Neuron (in vitro differentiated cells): ENCODE results near the gene RAB7B.

Source experiments
- H2AFZ ChIP-seq: one replicate; pipeline ENCODE4 v1.6.1; 2013; ENCODE audit warnings: low read depth, mild to moderate bottlenecking, inconsistent platforms, low read length, moderate library complexity
- H3K27me3 ChIP-seq: one replicate; pipeline ENCODE4 v1.6.1; 2013; ENCODE audit warnings: low read length; ENCODE audit not compliant: insufficient read depth
- H3K36me3 ChIP-seq: one replicate; pipeline ENCODE4 v1.6.1; 2013; ENCODE audit warnings: low read length; ENCODE audit not compliant: insufficient read depth
- H3K4me1 ChIP-seq: one replicate; pipeline ENCODE4 v1.6.1; 2013; ENCODE audit warnings: low read length; ENCODE audit not compliant: insufficient read depth
- H3K4me3 ChIP-seq: 2 replicates; pipeline ENCODE4 v1.5.1; 2013; ENCODE audit warnings: mild to moderate bottlenecking, low read length, moderate library complexity
- H3K9me3 ChIP-seq: one replicate; pipeline ENCODE4 v1.6.1; 2013; ENCODE audit warnings: low read length

Gene RAB7B

DNA sequence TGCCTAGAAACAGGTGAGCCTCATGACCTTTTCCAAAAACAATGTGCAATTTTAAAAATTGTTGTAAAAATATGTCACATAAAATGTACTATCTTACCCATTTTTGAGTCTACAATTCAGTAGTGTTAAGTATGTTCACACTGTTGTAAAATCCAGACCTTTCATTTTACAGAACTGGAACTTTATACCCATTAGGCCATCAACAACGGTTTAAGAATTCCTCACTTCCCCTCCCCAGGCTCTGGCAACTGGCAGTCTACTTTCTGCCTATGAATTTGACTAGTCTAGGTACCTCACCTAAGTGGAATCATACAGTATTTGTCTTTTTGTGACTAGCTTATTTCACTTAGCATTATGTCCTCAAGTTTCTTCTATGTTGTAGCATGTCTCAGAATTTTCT lies 11.9 kb upstream of the RAB7B start:
- no peaks in the 10 kb centered on the region for H3K36me3 ChIP-seq
- H3K4me3 ChIP-seq: no peak overlapping the region
- no peak overlapping the region for H2AFZ ChIP-seq
- no peaks in the 10 kb centered on the region for H3K4me1 ChIP-seq
- no peaks in the 10 kb centered on the region for H3K27me3 ChIP-seq
- H3K9me3 ChIP-seq: no peaks in the 10 kb centered on the region

DNA sequence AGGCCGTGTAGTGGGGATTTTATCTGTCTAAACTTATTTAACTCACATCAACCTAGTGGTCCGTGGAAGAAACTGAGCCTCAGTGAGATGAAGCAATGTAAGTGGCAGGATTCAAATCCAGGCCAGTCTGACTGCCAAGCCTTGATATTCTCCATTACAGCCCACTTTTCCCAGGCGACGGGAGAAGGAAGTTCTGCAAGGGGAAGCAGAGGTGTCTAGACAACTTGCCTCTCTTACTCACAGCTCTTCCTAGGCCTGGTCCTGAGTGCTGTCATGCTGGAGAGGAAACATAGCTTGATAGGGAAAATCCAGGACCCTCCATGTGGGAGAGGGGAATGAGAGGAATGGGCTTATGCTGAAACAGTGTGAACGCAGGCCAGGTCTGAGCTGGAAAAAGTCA lies 11.4 kb upstream of the RAB7B start:
- Histone ChIP-seq H3K4me1 (no peaks in the 10 kb centered on the region), H2AFZ (no peak overlapping the region), H3K27me3 (no peaks in the 10 kb centered on the region), H3K9me3 (no peaks in the 10 kb centered on the region), H3K36me3 (no peaks in the 10 kb centered on the region), H3K4me3 (no peak overlapping the region)

DNA sequence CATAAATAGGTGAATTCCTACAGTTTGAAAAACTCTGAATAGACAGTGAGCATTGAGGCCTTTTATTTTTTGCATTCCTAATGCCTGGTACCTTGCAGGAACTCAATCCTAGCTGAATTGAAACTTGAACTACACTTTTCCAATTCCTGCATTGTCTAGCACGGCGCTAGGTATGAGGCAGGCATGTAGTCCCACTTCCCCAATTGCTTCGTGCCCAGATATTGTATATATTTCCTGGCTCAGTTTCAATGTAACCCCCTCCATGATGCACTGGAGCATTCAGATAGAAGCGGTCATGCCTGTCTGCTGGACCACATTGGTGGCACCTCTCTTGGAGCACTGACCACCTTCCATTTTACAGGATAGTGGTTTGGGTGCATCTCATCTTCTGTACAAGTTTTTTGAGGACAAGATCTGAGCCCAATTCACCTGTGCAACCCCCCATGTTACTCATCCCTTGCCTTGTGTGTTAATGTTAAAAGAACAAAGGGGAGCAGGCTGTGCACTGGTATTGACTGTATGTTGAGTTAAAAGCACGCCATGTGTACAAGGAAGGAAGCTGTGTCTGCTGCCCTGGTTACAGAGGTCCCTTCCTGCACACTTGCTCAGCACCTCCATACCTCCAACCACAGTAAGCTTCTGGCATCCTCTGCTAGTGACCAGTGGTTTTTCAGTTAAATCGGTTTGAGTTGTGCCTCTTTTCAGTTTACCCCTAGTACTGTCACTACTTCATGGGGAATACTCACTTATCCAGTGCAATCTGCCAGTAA lies 10.0 kb upstream of the RAB7B start:
- H3K4me3 ChIP-seq: no peak overlapping the region
- no peak overlapping the region for H2AFZ ChIP-seq
- no peaks in the 10 kb centered on the region for H3K36me3 ChIP-seq
- no peaks in the 10 kb centered on the region for H3K4me1 ChIP-seq
- no peaks in the 10 kb centered on the region for H3K9me3 ChIP-seq
- H3K27me3 ChIP-seq: no peaks in the 10 kb centered on the region

DNA sequence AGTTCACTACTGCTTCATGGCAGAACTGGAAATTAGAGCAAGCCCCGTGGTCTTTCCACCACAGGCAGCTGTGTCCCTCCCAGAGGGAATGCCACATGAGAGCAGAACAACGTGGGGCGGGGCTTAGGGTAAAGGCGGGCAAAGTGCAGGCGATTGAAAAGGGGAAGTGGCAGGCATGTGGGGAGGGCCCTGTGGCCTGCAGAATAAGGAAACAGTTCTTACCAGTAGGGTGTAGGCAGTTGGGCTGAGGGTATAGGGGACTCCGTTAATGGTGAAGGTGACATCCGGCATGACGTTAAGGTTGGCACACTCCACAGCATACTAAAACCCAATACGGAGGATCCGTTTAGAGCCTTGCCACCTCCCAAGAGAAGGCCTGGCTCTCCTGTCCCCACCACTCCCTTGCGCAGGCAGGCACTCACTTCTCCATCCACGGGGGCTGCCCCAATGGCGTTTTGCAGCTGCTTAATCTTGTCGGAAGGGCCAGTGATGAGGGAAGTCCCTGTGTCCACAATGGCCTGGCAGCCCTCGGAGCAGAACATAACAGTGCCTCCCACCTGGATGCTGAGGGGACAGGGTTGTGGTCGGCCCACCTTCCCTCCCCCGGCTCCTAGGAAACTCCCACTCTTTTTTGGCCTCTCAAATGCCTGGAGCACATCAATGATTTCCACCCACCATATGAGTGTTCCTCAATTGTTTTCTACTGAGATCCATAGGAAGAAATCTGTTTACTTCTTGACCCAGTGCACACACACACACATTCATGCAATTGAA lies 9.1 kb upstream of the RAB7B start:
- no peak overlapping the region for H2AFZ ChIP-seq
- H3K4me3 ChIP-seq: no peak overlapping the region
- H3K9me3 ChIP-seq: no peaks in the 10 kb centered on the region
- no peaks in the 10 kb centered on the region for H3K4me1 ChIP-seq
- no peaks in the 10 kb centered on the region for H3K27me3 ChIP-seq
- H3K36me3 ChIP-seq: no peaks in the 10 kb centered on the region

DNA sequence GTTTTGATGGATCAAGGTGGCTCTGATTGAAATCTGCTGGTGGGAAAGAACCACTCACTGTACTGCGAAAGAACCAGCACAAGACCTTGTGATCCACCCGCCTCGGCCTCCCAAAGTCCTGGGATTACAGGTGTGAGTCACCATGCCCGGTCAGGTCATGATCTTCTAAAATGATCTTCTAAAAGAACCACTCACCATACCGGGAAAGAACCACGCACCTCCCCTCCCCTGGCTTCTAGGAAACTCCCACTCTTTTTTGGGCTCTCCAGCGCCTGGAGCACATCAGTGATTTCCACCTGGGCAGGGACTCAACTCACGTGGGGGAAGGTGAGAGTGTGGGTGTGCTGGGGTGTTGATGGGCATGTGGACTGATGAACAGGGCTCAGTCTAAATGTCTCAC lies 7.9 kb upstream of the RAB7B start:
- Histone ChIP-seq H3K4me1 (no peaks in the 10 kb centered on the region), H3K9me3 (no peaks in the 10 kb centered on the region), H2AFZ (no peak overlapping the region), H3K36me3 (no peaks in the 10 kb centered on the region), H3K4me3 (no peak overlapping the region), H3K27me3 (peaks cover 6% of the 10 kb centered on the region)

DNA sequence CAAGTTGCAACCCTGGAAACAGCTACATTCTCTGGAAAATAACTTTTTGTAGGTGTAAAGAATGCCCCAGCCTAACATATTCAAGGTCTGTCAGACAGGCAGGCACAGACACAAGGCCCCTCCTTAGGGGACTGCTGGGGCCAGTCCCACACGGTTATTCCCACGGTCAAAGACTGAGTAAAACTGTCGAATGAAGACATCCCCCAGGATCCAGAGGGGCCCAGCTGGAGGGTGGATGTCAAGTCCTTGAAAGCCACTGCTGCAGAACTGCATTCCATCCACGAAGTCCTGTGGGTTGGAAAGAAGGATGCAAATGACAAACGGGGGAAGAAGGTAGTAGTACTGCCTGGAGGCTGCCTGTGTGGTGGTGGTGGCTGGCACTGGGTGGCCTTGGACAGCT lies 6.9 kb upstream of the RAB7B start:
- Histone ChIP-seq H3K4me1 (no peaks in the 10 kb centered on the region), H3K4me3 (no peak overlapping the region), H3K9me3 (no peaks in the 10 kb centered on the region), H2AFZ (no peak overlapping the region), H3K27me3 (peaks cover 6% of the 10 kb centered on the region), H3K36me3 (no peaks in the 10 kb centered on the region)

DNA sequence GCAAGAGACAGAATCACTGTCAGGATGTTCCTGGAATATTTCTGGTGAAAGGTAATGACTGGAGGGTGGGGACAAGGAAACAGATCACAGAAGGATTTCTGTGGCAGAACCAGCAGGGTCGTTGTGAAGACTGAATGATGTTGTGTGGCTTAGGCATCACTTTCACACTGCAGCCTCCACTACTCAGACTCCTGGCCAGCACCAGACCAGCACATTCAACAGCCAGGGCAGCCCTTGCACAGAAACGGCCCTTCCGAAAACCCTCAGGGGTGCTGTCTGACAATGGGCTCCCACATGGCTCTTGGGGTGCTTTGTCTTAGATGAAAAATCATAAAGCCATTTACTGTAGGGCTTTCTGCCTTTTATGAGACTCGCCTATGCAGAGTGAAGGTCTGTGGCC lies 3.8 kb upstream of the RAB7B start:
- no peaks in the 10 kb centered on the region for H3K4me1 ChIP-seq
- H3K9me3 ChIP-seq: no peaks in the 10 kb centered on the region
- no peaks in the 10 kb centered on the region for H3K36me3 ChIP-seq
- H3K4me3 ChIP-seq: no peak overlapping the region
- H3K27me3 ChIP-seq: peaks cover 6% of the 10 kb centered on the region
- no peak overlapping the region for H2AFZ ChIP-seq

DNA sequence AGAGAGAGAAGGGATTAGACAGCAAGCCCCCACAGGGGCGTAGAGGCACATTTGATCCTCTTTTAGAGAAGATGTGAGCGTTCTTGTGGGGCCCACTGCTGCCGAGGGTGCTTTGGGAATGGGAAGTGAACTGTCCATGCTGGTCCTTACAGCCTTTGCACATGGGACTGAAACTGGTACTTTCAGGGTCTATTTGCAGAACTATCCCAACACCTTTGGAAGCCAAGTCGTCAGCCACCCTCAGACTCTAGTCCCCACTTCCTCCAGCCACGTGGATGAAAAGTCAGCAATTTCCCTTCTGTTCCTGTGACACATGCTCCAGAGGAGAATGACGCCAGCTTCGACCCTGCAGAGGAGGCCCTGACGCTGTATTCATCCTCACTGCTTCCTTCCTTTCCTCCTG lies 2.6 kb upstream of the RAB7B start:
- H3K9me3 ChIP-seq: no peaks in the 10 kb centered on the region
- H3K36me3 ChIP-seq: no peaks in the 10 kb centered on the region
- H3K4me3 ChIP-seq: no peak overlapping the region
- H3K27me3 ChIP-seq: peaks cover 6% of the 10 kb centered on the region
- H2AFZ ChIP-seq: no peak overlapping the region
- H3K4me1 ChIP-seq: no peaks in the 10 kb centered on the region

DNA sequence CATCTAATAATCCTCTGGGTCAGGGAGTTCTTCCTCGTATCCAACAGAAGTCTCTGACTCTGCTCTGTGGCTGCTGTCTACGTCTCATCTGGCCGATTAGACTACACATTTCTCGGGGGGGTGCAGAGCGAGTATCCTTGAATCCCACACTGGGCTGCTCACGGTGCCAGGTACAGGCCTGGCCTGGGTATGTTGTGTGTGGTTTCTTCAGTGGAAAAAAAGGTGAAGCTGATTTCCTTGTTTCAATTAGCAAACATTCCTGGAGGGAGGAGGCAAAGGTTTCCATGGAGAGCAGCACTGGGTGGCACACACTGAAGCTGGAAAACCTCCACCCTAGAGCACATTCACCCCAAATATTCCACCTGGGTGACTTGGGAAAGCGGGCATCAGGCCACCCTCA lies 2.0 kb upstream of the RAB7B start:
- Histone ChIP-seq H2AFZ (no peak overlapping the region), H3K4me3 (no peak overlapping the region), H3K27me3 (peaks cover 6% of the 10 kb centered on the region), H3K4me1 (no peaks in the 10 kb centered on the region), H3K9me3 (no peaks in the 10 kb centered on the region), H3K36me3 (no peaks in the 10 kb centered on the region)

DNA sequence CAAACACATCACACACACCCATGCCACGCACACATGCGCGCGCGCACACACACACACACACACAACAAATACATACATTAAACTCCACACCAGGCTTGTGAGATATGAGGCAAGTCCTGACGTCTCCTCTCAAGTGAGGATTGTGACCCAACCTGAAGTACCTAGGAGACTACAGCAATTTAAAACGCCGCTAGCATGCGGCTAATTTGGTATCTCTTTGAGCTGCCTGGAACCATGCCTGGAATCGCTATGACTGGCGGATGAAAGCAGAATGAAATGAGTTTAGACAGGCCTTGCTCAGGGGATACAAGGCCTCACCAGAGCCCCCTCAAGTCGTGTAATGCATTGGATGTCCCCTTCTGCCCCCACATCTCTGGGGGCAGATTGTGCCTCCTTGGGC lies 1.6 kb upstream of the RAB7B start:
- Histone ChIP-seq H3K27me3 (peaks cover 6% of the 10 kb centered on the region), H3K4me3 (no peak overlapping the region), H3K4me1 (no peaks in the 10 kb centered on the region), H2AFZ (no peak overlapping the region), H3K36me3 (no peaks in the 10 kb centered on the region), H3K9me3 (no peaks in the 10 kb centered on the region)

DNA sequence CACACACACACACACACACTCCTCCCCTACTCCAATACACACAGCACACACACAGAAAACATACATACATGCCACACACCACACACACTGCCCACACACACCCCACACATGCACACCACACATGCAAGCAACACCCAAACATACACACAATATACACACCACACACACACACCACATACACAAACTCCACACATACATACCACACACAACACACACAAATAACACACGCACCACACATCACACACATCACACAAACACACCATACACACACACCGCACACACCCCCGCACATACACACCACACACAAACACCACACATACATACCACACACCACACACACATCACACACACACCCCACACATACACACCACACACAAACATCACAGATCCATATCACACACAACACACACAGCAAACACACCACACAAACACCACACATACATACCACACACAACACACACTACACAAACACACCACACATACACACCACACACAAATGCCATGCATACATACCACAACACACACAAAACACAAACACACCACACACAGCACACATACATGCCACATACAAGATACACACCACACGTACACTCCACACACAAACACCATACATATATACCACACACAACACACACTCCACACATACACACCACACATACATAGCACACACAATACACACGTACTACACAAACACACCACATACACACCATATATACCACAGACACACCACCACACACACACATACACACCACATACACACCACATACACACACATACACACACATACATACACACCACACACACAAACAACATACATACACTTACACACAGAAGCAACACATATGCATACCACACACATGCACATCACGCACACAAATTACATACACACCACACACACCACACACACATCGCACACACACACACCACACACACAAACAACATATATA lies 932 bp upstream of the RAB7B start:
- peaks cover 6% of the 10 kb centered on the region for H3K27me3 ChIP-seq
- H2AFZ ChIP-seq: no peak overlapping the region
- no peak overlapping the region for H3K4me3 ChIP-seq
- H3K4me1 ChIP-seq: no peaks in the 10 kb centered on the region
- H3K9me3 ChIP-seq: no peaks in the 10 kb centered on the region
- no peaks in the 10 kb centered on the region for H3K36me3 ChIP-seq

DNA sequence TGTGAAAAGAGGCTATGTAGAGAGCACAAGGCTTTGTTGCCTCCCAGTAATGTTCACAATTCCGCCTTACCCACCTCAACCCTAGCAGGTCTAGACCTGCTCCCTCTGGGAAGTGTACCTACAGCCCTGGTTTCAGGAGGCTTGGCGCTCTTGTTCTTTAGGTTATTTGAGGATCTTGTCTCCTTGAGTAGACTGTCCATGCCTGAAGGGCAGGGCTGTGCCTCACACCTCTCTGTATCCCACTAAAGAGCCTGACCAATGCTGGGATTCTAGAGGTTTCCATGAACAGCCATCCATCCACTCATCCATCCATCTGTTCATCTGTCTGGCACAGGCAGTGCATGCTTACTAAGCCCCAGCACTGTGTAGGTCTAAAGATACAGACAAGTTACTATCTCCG lies 1.0 kb downstream of the RAB7B start:
- Histone ChIP-seq H3K4me3 (no peak overlapping the region), H2AFZ (no peak overlapping the region), H3K27me3 (peaks cover 6% of the 10 kb centered on the region), H3K36me3 (no peaks in the 10 kb centered on the region), H3K9me3 (no peaks in the 10 kb centered on the region), H3K4me1 (peaks cover 4% of the 10 kb centered on the region)

DNA sequence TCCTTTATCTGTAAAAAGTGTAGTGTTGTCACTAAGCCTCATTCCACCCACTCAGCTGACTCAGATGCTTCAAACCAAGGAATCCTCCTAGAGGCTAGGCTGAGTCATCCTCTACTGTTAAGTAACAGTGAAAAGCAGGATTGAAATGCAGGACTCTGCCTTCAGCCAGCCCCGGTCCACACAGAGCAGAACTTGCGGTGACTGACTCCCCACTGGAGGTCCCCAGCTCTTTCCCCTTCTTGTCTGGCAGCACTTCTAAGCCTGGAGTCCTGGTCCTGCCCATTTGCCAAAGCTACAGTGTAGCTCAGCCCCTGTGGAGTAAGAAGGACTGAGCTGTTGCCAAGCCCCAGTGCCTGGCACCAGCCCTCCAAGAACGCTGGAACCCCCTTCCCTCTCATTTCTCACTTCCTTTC lies 1.7 kb downstream of the RAB7B start:
- peaks cover 5% of the 10 kb centered on the region for H3K27me3 ChIP-seq
- no peaks in the 10 kb centered on the region for H3K9me3 ChIP-seq
- H3K4me1 ChIP-seq: peaks cover 4% of the 10 kb centered on the region
- H2AFZ ChIP-seq: no peak overlapping the region
- H3K36me3 ChIP-seq: no peaks in the 10 kb centered on the region
- H3K4me3 ChIP-seq: no peak overlapping the region
